ENCODE data around the gene C6orf141.

DNA sequence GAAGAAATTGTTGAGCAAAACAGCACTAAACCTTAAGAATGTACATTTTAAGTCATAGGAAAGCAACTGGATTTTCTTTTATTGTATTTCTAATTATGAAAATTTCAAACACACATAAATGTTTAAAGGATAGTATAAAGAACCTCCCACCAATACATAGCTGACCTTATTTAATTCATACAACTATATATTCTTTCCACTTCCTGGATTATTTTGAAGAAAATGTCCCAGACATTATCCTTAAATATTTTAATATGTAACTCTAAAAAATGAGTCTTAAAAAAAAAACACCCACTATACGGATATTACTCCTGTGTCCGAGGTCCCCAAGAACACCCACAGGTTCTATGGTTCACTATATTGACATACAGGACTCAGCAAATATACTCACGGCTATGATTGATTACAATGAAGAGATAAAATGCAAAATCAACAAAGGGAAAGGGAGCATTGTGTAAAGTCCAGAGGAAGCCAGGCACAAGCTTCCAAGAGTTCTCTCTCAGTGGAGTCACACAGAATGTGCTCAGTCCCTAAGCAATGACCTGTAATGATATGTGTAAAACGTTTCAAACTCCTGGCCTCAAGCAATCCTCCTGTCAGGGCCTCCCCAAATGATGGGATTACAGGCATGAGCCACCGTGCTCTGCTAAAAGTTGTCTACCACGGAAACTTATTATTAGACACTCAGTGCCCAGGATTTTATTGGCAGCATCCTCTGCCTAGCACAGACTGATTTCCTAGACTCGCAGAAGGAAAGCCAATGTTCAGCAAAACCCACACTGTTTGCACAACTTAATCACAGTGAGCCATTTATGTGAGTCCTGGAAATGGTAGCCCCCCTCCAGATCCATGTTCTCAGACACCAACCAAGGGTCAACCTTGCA lies 27.5 kb upstream of the C6orf141 start:
- TF ChIP-seq CTCF (conservative IDR thresholded peaks at IDR 0.05; ENCODE audit: low read depth in 2 of 2) = no peak
- no peak for TF ChIP-seq POLR2AphosphoS5 (IDR thresholded peaks at IDR 0.05; ENCODE audit: low read depth)
- no peak for TF ChIP-seq EZH2 (IDR thresholded peaks at IDR 0.05; ENCODE audit: low read depth, unreplicated experiment)

Measured in GM23338 (cell line).